ENCODE measurements around the gene KIAA1614. TPM values are rescaled to one million over a fixed set of nuclear protein-coding genes. Genes with fewer than 3 reads are reported as not detected.

Gene KIAA1614
- total RNA-seq, 6 experiments from 2014 or later: 2.9 to 4.7 (median 3.9) TPM

GRCh38 chr1:180941518-180942275 lies 29.0 kb downstream of the KIAA1614 start:
- no peak for TF ChIP-seq CTCF (IDR thresholded peaks at IDR 0.05)
- H3K27ac Mint-ChIP-seq: no peak overlapping the region

GRCh38 chr1:180945151-180945550 lies 32.5 kb downstream of the KIAA1614 start:
- Mint-ChIP-seq H3K27ac (no peak overlapping the region), H3K9me3 (peaks cover 29% of the 10 kb centered on the region), H3K4me3 (no peak overlapping the region), H3K4me1 (ENCODE audit: low read depth) (no peaks in the 10 kb centered on the region), H3K36me3 (ENCODE audit: low read depth) (peaks cover 53% of the 10 kb centered on the region), H3K27me3 (ENCODE audit: insufficient read depth) (no peaks in the 10 kb centered on the region; the same call in none of the 2 replicates)
- no peak for DNase-seq
- 0 out of 2 replicates have a peak, but pooled peaks have one; percentile 15 for TF ChIP-seq CTCF (IDR thresholded peaks at IDR 0.05)

More at GRCh38 chr1:180941518-180942275, 29.0 kb downstream of the KIAA1614 start:
- Mint-ChIP-seq H3K4me1 (ENCODE audit: low read depth) (no peaks in the 10 kb centered on the region), H3K9me3 (peaks cover 13% of the 10 kb centered on the region), H3K4me3 (no peak overlapping the region), H3K36me3 (ENCODE audit: low read depth) (peaks cover 25% of the 10 kb centered on the region), H3K27me3 (ENCODE audit: insufficient read depth) (no peaks in the 10 kb centered on the region; the same call in 1 of the 2 replicates)
- no peak for DNase-seq

- no peak for TF ChIP-seq CTCF (IDR thresholded peaks at IDR 0.05)
- Mint-ChIP-seq H3K27ac (no peak overlapping the region), H3K27me3 (ENCODE audit: insufficient read depth) (no peaks in the 10 kb centered on the region; the same call in none of the 2 replicates), H3K36me3 (ENCODE audit: low read depth) (peaks cover 53% of the 10 kb centered on the region), H3K4me1 (ENCODE audit: low read depth) (no peaks in the 10 kb centered on the region), H3K9me3 (peaks cover 29% of the 10 kb centered on the region), H3K4me3 (no peak overlapping the region)
- DNase-seq: no peak
Measured at GRCh38 chr1:180945551-180945950, 32.9 kb downstream of the KIAA1614 start.

- Mint-ChIP-seq H3K27me3 (ENCODE audit: insufficient read depth) (no peaks in the 10 kb centered on the region; the same call in 1 of the 2 replicates), H3K4me1 (ENCODE audit: low read depth) (no peaks in the 10 kb centered on the region), H3K9me3 (peaks cover 29% of the 10 kb centered on the region), H3K27ac (no peak overlapping the region), H3K4me3 (no peak overlapping the region), H3K36me3 (ENCODE audit: low read depth) (peaks cover 53% of the 10 kb centered on the region)
- TF ChIP-seq CTCF (IDR thresholded peaks at IDR 0.05): no peak
- no peak for DNase-seq
Measured at GRCh38 chr1:180946056-180946455, 33.4 kb downstream of the KIAA1614 start.

GRCh38 chr1:180946541-180947498 lies 34.1 kb downstream of the KIAA1614 start:
- no peak for TF ChIP-seq CTCF (IDR thresholded peaks at IDR 0.05)
- Mint-ChIP-seq H3K27ac (no peak overlapping the region), H3K4me1 (ENCODE audit: low read depth) (no peaks in the 10 kb centered on the region), H3K36me3 (ENCODE audit: low read depth) (peaks cover 53% of the 10 kb centered on the region), H3K4me3 (no peak overlapping the region), H3K9me3 (peaks cover 29% of the 10 kb centered on the region), H3K27me3 (ENCODE audit: insufficient read depth) (no peaks in the 10 kb centered on the region; the same call in 1 of the 2 replicates)
- no peak for DNase-seq
